GM12872 (cell line): ENCODE results near the gene TXLNA.

Experiments used
- TF ChIP-seq, protein P1 (sequence below): IDR thresholded peaks from 3 replicates; pipeline ENCODE4 v1.5.1; 2011; ENCODE audit warnings: low read depth, mild to moderate bottlenecking, low read length, moderate library complexity; ENCODE audit not compliant: insufficient read depth

TXLNA gene

DNA sequence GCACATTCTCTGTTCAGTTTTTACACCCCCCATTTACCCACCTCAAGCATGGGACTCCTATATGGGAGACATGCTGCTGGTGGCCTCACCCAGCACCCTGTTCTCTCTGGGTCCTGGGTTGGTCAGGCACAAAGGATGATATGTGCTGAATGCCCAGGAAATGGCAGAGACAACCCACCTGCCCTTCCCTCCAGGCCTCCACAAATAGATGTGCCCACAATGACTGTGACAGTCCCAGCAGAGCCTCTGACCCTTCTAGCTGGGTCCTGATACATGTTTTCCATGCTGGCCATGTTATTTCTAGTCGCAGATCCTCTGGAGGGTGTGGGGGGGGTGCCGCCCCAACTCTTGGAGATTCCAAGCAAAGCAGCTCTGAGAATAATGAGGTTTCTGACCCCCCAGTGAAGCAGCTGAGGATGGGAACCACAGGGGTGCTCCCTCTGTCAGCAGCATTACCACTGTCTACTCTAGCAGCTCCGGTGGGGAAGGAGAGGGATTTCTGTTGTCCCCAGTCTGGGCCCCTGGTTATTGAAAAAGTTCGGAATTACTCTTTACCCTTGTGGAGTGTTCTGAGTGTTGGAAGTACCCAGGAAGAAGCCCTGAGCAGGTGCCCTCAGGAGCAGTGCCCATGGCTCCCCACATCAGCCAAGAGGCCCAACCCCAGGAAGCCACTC is 19.7 kb downstream of the TXLNA start:
- TF ChIP-seq, protein P1, sequence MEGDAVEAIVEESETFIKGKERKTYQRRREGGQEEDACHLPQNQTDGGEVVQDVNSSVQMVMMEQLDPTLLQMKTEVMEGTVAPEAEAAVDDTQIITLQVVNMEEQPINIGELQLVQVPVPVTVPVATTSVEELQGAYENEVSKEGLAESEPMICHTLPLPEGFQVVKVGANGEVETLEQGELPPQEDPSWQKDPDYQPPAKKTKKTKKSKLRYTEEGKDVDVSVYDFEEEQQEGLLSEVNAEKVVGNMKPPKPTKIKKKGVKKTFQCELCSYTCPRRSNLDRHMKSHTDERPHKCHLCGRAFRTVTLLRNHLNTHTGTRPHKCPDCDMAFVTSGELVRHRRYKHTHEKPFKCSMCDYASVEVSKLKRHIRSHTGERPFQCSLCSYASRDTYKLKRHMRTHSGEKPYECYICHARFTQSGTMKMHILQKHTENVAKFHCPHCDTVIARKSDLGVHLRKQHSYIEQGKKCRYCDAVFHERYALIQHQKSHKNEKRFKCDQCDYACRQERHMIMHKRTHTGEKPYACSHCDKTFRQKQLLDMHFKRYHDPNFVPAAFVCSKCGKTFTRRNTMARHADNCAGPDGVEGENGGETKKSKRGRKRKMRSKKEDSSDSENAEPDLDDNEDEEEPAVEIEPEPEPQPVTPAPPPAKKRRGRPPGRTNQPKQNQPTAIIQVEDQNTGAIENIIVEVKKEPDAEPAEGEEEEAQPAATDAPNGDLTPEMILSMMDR: no peak

DNA sequence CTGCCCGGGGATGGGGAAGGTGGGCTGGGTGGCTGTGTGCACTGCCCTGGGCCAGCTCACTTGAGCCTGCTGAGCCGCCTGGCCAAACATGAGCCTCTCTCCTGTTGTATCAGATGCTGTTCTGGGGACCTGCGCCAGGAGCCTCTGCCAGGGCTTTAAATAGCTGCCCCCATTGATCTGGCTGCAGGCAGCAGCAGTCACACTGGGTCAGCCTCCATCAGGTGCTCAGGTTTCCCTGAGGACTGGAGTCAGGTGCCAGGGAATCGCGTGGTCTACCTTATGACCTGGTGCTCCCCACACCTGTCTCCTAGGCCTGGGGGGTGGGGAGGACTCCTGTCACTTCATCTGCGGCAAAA is 20.2 kb downstream of the TXLNA start:
- TF ChIP-seq, protein P1: no peak

DNA sequence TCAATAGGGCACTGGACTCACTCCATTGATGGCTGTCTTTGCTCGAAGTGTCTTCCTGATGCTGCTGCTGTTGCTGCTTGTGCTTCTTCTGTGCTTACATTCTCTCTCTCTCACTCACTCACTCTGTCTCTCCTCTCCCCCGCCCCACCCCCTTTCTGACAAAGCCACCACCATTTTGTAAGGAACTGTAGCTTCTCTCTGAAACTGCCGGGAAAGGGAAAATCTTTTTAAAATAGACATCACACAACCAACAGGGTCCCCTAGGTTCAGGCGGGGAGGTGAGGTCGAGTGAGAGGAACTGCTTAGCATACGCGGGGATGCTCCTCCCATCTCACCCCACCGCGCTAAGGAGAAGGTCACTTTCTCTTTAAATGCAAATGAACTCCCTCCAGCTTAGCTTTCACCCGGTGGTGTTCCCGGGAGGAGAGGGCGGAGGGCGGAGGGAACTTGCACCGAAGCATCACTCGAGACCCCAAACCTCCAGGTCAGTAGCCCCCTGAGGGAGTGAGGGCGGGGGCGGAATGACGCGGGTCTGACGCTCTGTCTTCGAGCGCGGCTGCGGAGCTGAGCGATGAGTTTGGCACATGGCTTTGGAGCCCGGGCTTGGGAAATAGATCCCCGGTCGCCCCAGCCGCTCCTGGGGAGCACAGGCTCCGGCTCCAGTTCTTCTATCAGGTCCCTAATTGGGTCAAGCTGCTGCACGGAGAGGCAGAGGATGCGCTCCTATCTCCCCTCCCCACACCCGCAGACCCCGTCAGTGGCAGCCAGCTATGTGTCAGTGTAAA is 20.9 kb downstream of the TXLNA start, which contains the start of gene CCDC28B:
Gene CCDC28B, plus strand, starts transcription at position 370 of the 785 bp plus-strand sequence. CDS start 1,341 bp downstream, outside the sequence.
- TF ChIP-seq, protein P1: no peak

DNA sequence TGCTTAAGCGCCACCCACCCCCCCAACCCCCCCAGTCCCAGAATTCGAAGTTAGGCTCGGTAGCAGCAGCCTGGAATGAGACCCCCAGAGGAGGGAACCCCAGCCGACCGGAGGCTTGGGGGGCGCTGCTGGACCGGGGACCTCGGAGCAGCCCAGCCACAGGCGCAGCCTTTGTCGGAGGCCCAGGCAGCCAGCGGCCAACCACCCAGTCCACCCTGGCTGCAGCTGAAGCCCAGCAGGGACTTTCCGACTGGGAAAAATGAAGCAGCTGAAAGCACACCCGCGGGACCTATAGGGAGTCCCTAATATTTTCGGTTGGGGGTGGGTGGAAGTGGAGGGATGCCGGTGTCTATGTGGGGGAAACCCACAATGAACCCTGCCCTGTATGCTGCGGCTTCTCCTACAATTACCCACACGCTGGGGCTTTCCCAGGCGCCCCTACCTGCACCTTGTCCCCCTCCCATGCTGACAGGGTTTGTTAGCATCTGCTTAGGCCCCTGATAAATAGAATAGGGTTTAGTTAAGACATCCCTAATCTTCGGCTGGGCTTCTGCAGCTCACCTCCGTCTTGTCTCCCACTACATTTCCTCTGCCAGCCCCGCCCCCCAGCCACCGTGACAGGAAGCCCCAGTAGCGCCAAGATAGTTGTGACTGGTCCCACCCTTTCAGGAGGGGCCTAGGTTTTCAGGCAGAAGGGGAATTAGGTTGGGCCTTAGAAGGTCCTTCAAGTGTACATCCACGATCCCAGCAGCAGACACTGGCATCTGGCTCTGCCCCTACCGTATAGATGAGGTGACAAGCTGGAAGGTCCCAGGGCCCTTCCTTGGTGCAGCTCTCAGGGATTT is 21.8 kb downstream of the TXLNA start:
- TF ChIP-seq, protein P1: peak; percentile 23; the same call in 1 of the 3 replicates

DNA sequence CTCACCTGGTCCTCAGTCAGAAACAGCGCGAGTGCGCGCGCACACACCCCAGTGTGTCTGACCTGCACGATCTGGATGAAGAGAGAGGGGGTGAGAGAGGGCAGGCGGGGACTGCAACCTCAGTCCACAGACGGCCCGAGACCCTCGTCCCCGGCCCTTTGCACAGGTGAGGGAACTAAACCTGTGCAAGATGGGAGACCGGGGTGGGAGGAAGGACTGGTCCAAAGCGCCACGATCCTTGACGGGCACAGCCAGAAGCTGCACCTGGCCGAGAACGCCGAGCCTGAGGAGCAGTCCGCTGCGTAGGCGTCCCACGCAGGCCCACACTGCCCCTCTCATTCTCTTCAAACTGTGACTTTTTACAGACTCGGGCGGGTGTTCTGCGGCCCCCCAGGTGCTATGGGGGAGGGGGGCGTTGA is 25.5 kb downstream of the TXLNA start:
- TF ChIP-seq, protein P1: no peak

DNA sequence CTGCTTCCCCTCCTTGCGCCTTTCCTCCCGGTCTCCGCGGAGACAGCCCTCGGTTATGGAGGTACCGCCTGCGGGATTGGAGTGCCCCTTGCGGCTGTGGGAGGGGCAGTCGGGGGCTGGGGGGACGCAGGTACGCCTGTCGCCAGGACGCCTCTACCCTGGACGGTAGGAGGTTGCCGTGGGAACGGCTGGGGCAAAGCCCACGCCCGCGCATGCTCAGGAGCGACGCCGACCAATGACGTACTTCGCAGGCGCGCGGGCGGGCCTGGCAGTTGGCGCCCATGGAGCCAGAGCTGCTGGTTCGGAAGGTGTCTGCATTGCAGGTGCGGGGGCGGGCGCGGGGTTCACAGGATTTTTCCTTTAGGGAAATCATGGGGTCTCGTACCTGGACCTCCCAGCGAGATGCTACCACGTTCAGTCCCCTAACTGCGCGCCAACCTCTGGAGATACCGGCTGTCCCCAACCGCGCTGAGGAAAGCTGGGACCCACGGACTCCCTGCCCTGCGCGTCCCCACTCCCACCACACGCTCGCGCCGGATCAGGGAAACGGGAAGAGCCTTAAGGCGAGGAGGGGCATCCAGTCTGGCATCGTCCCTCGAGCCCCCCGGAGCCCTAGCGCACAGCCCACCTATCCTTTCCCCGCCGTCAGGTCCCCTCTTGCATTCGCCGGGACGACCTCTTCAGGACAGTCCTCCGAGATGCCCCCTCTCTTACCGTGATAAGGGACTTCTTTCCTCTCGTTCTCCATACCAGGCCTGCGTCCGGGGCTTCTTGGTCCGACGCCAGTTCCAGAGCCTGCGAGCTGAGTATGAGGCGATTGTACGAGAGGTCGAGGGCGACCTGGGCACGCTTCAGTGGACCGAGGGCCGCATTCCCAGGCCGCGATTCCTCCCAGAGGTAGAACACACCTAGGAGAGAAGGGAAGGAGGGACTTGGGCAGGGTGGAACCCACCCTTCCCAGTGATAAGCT is 26.2 kb downstream of the TXLNA start, which contains the start of gene IQCC:
Gene IQCC, plus strand, starts transcription at position 271 of the 970 bp plus-strand sequence. Its CDS starts 11 bp downstream, at position 282.
- TF ChIP-seq, protein P1: no peak
